Superior temporal gyrus (tissue), 1 donor: ENCODE data around the gene CD8A.
"Not testable (repeated sequence)": the region's sequence is repeated elsewhere in the genome, so short reads cannot be mapped to it uniquely, and the experiment has no call there.

Source experiments
- DNase-seq: peaks from one replicate; pipeline ENCODE4 v3.0.0-alpha.2; 2016; ENCODE audit errors: extremely low spot score

CD8A gene

DNA sequence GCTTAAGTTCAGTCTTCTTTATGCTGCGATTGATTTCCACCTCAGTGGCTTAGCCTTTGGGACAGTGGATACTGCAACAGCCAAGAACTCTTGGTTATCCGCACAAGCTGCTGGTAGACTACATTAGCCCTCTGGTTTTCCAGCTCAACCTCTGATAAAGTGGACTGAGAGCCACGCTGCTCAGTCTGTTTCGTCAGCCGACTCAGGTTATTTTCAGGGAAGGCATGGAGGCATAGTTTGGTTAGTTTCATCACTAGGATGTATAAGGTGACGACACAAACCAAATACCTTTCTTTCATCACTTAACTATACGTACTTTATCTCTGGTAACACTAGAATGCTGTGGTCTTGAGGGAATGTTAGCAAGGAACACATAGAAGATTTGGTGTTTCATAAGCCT is 14.2 kb downstream of the CD8A start:
- no peak for DNase-seq

DNA sequence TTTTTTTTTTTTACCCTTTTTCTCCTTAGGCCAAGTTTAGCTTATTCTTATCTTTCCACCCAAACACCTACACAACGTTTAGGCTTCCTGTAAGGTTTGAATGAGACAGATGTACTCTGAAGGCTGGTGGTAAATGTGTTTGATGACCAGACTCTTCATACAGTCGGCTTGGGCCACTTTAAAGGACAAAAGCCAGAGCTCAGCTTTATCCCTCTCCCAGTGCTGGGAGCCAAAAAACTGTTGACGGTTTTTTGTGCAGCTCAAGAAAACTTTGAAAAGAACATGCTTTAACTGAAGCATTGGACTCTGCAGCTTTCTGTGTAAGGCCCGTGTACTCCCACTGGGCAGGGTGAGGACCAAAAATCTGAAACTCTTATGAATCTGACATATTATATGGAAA is 15.4 kb downstream of the CD8A start:
- no peak for DNase-seq

DNA sequence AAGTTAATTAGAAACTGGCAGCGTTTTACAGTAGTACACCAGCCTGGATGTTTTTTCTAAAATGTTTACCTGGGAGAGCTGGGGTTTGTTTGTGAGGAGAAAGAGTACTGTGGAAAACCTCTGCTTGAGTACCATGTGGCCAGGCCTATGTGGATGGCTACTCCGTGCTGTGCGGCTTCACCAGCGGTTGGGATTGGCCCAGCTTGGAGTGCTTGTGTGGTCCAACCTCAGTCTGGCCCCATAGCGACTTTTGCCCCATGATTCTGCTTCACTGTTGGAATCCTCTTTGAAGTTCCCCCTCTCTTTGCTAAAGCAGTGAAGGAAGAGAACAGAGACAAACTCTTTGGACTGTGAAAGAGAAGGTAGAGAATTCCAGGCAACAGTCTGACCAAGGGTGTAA is 15.9 kb downstream of the CD8A start:
- DNase-seq = no peak

DNA sequence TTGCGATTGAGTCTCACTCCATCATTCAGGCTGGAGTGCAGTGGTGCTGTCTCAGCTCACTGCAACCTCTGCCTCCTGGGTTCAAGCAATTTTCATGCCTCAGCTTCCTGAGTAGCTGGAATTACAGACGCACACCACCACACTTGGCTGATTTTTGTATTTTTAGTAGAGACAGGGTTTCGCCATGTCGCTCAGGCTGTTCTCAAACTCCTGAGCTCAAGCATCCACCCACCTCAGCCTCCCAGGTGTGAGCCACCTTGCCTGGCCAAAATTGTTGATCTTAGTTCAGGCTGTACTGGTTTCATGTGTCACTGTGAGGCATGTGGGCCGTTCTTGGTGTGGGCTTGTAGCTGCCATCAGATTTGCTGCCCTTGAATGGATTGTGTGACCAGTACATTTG is 18.1 kb downstream of the CD8A start:
- DNase-seq = no peak

DNA sequence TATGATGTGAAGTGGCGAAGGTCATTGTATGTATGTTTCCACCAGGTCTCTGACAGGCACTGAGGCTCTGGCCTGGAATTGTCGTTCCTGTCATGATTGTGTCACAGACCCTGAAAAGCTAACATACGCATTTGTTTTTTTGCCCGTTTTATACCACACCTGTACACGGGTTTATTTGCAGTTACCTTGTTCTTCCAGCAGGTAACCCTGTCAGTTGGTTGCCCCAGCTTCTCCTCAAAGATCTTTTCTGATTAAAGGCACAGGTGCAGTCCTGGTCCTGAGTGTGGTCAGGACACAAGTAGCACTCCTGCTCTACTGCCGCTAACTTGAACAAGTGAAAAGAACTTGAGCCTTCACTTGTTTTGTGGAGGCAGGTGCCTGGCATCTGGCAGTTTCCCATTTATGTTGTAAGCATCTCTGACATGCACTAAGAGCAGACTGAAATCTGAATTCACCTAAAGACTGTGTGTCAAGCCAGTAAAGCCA is 19.9 kb downstream of the CD8A start:
- no peak for DNase-seq

DNA sequence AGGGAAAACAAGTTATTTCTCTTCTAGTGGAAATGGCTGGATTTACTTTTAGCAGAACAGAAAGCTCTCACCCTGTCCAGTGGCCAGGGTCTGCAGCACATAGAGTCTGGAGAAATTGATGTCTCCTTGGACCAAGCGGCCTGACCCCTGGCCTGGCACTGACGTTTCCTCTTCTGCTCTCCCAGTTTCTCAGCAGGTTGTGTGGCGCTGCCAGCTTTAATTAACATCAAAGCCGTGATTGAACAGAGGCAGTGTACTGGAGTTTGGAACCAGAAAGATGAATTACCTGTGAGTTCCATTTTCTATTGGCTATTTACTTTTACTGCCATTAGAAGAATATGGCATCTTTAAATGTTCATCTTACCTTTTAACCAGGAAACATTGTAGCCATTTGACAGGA is 20.9 kb downstream of the CD8A start:
- DNase-seq = no peak

DNA sequence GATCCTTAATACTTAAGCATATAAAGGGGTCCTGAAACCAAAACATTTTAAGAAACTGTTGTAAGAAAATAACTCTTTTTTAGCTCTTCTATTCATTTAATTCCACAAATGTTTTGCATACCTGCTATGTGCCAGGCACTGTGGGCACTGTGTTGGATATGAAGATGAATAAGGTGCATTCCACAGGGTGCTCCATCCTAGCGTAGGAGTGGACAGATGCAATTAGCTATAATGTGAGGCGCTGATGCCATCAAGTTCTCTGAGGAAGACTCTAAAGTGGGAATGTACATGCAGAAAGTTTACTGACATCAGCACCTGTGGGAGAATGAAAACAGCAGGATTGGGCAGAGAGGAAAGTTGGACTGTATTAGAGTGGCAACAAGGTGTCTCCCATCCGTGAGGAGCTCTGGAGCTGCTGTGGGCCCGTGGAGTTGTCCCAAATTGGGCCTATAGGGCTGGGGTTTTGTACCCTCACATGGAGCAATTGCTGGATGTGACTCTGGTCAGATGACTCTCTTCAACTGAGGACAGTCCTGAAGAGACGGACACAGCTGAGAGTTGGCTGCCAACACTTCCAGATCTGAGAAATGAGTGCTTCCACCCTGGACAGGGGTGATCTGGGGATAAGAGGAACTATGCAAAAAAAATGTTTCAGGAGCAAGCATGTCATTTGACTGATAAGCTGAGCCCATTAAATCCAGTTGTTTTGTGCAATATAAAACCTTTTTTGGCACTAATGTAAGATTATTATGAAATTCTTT is 22.3 kb downstream of the CD8A start:
- no peak for DNase-seq

DNA sequence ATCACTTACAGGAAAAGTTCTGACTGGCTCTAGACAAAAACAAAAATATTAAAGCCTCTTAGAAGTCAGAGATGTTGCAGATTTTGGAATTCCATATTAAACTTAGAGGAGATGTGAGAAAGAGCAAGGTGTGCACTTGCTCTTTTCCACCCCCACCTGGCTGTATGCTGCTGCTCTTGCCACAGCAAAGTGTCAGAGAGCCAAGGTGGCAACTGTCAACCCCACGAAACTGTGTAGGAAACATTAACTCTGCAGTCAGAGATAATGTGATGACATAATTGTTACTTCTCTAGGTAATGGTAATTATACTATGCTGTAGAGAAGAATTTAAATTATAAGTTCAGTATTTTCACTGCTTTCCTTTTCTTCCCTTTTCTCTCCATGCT is 25.4 kb downstream of the CD8A start:
- DNase-seq = no peak

DNA sequence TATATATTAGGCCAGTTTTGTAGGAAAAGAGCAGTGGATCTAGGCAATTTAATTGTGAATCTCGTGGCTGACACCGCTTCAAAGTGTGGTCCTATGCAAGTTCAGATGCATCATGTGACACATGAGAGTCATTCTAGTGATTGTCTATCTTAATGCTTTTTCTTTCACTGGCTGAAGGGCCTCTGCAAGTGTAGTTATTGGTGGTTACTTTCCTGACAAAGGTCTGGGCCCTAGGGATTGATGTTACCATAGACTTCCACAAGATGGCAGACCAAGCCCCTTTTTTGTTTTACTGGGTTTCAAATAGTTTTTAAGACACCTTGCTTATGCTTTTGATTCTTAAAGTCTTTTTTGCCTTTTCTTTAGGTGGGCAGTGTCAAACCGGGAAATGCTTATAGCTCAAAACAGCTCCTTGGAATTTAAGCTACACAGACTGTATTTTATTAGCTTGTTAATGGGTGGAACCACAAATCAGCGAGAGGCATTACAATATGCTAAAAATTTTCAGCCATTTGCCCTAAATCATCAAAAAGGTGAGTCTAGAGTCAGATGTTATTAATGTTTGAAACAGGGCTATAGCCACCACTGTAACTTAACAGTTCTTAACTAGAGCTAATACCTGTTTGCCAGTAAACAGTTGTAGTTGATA is 25.9 kb downstream of the CD8A start:
- DNase-seq = peak; percentile 82

DNA sequence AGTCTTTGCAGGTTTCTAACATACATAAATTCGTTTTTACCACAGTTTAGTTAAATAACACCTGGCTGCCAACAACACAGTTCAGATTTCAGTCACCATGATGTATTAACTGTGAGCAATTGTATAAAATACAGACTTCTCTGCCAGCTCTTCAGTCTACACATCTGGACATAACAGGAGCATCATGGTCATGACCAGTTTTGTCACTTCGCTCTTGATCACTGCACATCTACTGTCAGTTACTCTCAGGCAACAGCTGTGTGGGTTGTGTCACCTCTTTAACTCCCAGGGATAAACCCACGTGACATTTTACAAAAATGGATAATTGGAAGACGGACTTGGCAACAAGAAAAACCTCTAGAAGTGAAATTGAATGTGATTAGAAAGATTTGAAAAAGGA is 30.3 kb downstream of the CD8A start:
- DNase-seq = no peak

DNA sequence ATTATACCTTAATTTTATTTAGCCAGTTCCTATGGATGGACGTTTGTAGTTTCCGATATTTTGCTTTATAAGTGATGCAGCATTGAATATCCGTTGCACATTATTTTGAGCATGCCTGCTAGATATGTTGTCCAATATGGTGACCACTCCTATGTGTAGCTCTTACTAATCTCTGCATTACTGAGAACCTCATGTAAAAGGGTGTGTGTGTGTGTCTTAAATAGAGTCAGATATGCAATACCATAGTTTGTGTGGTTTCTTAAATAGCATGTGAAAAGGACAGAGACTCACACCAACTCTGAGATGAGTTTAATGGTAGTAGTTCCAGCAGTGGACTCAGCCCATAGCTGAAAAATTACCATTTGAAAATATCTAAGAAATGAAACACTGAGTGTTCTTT is 32.3 kb downstream of the CD8A start:
- DNase-seq = no peak

DNA sequence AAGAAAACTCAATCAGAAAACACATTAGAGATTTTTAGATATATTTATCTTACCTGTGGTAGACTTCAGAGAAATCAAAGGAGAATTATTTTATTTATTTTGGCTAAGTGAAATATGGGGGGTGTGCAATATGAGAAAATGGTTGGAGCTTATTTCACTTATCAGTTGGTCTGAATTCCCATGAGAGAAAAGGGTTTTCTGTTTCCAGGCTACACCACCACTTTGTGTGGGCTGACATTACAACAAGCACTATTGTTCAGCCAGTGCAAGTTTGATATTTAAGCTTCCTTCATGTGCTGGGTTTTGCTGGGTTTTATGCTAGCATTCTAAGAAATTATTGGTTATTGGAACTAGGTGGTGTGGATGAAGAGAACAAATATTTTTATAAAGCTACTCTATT is 37.1 kb downstream of the CD8A start:
- DNase-seq = peak; percentile 62

DNA sequence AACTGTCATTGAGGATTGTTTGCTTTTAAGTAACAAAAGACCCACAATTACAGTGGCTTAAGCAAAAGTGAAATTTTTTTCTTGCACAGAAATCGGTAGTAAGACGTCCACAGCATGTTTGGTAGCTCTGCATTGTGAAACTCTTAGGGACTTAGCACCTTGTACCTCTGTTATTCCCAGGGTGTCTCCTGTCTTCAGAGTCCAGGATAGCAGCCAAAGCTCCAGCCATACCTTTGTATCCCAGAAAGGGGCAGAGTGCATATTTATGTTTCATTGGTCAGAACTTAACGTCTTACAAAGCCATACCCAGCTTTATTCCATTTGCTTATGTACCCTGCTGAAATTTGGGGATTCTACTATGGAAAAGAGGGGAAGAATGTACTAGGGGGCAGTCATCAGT is 37.8 kb downstream of the CD8A start:
- no peak for DNase-seq

DNA sequence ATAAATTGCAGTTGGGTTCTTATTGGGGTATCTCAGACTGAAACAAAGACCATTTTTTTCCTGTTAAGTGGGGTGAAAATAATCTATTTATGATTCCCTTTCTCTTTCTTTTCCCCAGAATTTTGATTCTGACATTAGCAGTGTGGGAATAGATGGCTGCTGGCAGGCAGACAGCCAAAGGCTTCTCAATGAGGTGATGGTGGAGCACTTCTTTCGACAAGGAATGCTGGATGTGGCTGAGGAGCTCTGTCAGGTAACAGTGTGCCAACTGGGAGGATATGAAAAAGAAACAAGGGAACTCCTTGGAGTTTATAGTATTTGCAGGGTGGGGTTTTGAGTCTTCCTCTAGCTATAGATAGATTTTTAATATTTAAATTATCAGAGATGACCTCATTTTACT is 38.9 kb downstream of the CD8A start:
- no peak for DNase-seq

DNA sequence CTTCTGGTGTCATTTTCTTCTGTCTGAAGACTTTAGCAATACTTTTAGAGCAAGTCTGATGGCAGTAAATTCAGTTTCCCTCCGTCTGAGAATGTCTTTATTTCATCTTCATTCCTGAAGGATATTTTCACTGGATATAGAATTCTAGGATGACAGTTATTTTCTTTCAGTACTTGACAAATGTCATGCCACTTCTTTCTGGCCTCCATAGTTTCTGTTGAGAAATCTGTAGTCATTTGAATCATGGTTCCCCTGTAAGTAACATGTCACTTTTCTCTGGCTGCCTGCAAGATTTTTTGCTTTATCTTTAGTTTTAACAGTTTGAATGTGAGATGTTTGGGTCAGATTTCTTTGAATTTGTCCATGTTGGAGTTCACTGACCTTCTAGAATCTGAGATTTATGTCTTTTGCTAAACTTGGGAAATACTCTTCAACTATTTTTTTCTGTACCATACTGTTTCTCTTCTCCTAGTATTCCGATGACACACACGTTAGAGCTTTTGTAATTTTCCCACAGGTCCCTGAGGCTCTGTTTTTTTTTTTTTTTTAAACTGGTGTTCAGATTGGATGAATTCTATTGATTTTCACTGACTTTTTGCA is 40.4 kb downstream of the CD8A start:
- no peak for DNase-seq

DNA sequence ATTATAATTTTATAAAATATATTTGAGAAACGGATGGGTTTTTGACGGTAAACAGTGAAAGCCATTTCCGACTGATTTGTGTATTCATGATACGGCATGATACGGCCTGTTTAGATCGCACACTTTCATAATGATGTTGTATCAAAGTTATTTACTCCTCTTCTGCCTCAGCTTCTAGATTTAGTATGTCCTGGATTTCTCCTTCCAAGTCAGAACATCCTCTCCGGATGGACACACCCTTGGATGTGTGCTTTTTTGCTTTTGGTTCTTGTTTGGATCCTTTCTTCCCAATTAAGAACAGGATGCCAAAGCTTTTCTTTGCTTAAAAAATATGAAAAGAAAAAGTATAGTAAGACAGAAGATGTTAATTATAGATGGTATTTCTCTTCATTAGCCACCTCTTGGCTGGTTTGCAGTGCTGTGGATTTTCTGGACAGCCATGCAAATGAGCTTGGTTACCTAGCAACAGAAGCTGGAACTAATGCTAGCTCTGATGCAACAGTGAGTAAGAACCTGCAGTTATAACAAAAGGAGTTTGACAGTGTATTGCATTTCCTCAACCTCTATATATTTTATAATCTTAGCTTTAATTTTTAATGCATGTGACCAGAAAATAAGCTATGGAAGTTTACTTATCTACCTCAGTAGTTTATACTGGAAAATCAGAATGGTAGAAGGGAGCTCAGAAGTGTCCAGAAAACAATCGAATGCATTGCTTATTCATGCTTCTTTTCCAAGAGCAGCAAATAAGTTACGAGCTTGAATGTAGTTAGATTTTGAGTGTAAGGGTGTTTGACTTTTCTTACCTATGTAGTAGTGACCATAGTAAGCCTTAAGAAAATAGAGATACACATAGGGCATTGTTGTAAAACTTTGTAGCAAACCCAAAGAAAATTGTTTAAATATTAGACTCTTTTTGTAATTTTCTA is 42.7 kb downstream of the CD8A start:
- peak; percentile 85 for DNase-seq

DNA sequence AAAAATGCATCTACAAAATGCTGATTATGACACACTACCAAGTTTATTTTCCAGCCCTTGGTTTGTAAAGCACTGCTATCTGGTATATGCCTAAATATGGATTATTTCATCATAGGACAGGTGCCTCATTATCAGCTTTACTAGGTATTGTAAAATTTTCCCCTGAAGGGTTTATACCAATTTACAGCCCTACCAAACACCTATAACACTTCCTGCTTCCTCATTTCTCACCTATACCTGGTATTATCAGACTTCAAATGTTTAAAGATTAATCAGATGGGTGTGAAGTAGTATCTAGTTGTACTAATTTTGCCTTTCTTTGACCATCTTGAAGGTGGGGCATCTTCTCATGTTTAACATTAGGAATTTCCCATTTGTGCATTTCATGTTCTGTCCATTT is 43.8 kb downstream of the CD8A start:
- no peak for DNase-seq

DNA sequence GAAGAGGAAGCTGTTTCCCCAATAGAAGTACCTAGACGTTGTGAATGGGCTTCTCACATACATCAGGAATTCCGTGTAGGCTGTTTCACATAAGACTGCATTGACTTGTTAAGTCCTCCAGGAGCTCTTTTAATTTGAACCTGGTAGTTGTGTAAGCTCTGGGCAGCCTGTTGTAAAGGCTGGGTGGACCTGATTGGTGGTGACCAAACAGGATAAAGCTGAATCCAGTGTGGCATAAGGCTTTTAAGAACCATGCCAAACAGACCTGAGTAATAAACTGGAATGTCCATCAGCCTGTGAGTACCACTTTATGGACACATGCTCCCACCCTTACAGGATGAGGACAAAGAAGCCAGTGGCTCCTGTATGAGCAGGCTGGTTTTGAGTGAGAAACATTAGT is 46.6 kb downstream of the CD8A start:
- no peak for DNase-seq

DNA sequence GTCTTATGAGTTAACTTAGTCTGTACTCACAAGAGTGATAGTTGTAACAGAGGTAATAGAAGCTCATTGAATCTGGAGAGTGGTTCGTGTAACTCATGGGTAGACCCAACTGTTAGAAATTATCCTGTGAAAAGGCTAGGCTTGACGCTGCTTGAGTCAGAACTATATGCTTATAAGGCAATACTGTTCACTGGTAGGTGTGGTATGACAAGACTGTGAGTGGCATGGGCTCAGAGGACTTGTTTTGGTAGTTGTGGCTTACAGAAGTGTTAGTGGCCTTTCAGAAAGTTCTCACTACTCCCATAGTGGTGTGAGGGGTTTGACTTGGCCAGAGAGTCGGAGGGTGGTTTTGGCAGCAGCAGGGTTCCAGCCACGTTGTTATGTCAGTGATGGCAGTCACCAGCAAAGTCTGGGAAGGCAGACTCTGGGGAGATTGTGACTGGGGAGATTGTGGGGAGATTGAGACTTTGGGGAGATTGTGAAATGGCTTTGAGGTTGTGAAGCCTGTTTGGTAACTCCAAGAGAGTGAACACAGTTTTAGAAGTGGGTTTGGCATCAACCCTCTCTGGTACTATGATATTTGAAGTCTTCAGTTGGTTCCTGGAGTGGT is 48.7 kb downstream of the CD8A start:
- not testable (repeated sequence) for DNase-seq

DNA sequence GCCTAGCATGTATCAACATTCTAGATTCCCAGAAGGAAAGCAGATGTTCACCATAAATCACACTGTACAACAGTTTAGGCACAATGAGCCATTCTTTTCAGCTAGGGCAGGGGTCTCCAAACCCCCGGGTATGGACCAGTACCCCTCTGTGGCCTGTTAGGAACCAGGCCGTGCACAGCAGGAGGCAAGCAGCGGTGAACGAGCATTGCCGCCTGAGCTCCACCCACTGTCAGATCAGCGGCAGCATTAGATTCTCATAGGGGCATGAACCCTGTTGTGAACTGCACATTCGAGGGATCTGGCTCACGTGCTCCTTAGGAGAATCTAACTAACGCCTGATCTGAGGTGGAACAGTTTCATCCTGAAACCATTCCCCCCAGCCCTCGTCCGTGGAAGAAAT is 50.8 kb downstream of the CD8A start:
- DNase-seq = not testable (repeated sequence)

DNA sequence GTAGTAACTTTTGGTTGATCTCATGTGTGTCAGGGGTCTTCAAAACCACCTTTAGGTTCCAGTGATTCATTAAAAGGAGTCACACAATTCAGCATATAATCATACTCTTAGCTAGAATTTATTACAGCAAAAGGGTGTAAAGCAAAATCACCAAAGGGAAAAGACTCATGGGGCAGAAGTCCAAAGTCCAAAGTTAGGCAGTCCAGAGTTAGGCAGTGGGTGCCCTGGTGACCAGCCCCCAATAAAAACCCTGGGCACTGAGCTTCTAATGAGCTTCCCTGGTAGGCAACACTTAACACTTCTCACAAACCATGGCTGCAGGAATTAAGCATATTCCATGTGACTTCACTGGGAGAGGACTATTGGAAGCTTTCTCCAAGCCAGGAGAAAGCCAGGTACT is 51.2 kb downstream of the CD8A start:
- not testable (repeated sequence) for DNase-seq

DNA sequence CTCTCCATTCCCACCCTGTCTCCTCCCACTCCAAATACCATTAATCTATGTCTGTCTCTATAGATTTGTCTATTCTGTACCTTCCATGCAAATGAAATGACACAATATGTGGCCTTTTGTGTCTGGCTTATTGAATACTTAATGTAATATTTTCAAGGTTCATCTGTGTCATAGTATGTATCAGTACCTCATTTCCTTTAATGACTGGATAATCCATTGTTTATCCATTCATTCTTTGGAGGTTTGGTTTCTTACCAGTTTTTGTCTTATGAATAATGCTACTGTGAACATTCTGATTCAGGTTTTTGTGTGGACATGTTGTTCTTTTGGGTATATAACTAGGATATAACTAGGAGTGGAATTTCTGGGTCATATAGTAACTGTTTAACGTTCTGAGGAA is 55.8 kb downstream of the CD8A start:
- not testable (repeated sequence) for DNase-seq
